GM23338 (cell line): ENCODE measurements around the gene ITGB7.
"Not testable (repeated sequence)": the region's sequence is repeated elsewhere in the genome, so short reads cannot be mapped to it uniquely, and the experiment has no call there.

Experiments
- CTCF ChIP-seq, 2 experiments: fragments of 200-600 bp in 1 of 2; sonication (generic) in 1 of 2; conservative IDR thresholded peaks; 2 replicates each; pipeline versions ENCODE4 v1.5.1 to v1.6.1; 2016 to 2017; ENCODE audit warnings: antibody characterized with exemption in 2 of 2, low read depth in 2 of 2, mild to moderate bottlenecking in 2 of 2, moderate library complexity in 1 of 2
- EZH2 ChIP-seq: fragments of 200-600 bp; sonication (generic); IDR thresholded peaks from one replicate; pipeline ENCODE4 v1.8.0; 2017; ENCODE audit warnings: antibody characterized with exemption, mild to moderate bottlenecking, low read depth; ENCODE audit not compliant: unreplicated experiment
- EZH2phosphoT487 ChIP-seq: fragments of 200-600 bp; sonication (generic); IDR thresholded peaks from one replicate; pipeline ENCODE4 v1.8.1; 2018; ENCODE audit warnings: antibody characterized with exemption; ENCODE audit not compliant: unreplicated experiment
- POLR2AphosphoS5 ChIP-seq: IDR thresholded peaks from 2 replicates; pipeline ENCODE4 v1.6.1; 2016; ENCODE audit warnings: antibody characterized with exemption, low read depth
- ZNF114 ChIP-seq: fragments of 250-450 bp; sonication (Bioruptor Pico); IDR thresholded peaks from 2 replicates; pipeline ENCODE4 v1.5.0; 2020; ENCODE audit warnings: mild to moderate bottlenecking, moderate library complexity
- TF ChIP-seq, protein P1 (sequence below): IDR thresholded peaks from one replicate; pipeline ENCODE4 v1.6.1; 2018; ENCODE audit warnings: antibody characterized with exemption; ENCODE audit not compliant: unreplicated experiment

DNA sequence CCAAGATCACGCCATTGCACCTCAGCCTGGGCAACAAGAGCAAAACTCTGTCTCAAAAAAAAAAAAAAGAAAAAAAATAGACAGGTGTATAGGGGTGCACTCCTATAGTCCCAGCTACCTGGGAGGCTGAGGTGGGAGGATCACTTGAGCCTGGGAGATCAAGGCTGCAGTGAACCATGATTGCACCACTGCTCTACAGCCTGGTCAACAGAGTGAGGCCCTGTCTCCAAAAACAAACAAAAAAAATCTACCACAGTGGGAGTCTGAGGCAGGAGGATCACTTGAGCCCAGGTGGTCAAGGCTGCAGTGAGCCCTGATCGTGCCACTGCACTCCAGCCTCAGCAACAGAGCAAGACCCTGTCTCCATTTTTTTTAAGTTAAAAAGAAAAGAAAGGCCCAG, 44.0 kb downstream of the ITGB7 start:
- not testable (repeated sequence) for TF ChIP-seq CTCF (conservative IDR thresholded peaks at IDR 0.05; ENCODE audit: low read depth in 2 of 2); EZH2; EZH2phosphoT487; POLR2AphosphoS5; ZNF114 (CRISPR knock-in tag)
- TF ChIP-seq, protein P1, sequence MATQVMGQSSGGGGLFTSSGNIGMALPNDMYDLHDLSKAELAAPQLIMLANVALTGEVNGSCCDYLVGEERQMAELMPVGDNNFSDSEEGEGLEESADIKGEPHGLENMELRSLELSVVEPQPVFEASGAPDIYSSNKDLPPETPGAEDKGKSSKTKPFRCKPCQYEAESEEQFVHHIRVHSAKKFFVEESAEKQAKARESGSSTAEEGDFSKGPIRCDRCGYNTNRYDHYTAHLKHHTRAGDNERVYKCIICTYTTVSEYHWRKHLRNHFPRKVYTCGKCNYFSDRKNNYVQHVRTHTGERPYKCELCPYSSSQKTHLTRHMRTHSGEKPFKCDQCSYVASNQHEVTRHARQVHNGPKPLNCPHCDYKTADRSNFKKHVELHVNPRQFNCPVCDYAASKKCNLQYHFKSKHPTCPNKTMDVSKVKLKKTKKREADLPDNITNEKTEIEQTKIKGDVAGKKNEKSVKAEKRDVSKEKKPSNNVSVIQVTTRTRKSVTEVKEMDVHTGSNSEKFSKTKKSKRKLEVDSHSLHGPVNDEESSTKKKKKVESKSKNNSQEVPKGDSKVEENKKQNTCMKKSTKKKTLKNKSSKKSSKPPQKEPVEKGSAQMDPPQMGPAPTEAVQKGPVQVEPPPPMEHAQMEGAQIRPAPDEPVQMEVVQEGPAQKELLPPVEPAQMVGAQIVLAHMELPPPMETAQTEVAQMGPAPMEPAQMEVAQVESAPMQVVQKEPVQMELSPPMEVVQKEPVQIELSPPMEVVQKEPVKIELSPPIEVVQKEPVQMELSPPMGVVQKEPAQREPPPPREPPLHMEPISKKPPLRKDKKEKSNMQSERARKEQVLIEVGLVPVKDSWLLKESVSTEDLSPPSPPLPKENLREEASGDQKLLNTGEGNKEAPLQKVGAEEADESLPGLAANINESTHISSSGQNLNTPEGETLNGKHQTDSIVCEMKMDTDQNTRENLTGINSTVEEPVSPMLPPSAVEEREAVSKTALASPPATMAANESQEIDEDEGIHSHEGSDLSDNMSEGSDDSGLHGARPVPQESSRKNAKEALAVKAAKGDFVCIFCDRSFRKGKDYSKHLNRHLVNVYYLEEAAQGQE, result not testable (repeated sequence)
